Liver (tissue), 9 donors: ENCODE measurements around the gene SURF1. TPM values are rescaled to one million over a fixed set of nuclear protein-coding genes. Genes with fewer than 3 reads are reported as not detected.

Experiments used
- DNase-seq: peaks from one replicate; pipeline ENCODE4 v3.0.0-alpha.2; 2017; ENCODE audit warnings: low spot score
- H3K27ac ChIP-seq, 2 donors: one replicate each; pipeline ENCODE4 v1.7.0; 2013; ENCODE audit warnings: inconsistent platforms in 2 of 2, low read length in 2 of 2, control low read depth in 1 of 2, low read depth in 1 of 2, mild to moderate bottlenecking in 1 of 2
- H3K27me3 ChIP-seq, 4 donors: one replicate each; pipeline versions ENCODE4 v1.6.1 to v1.7.0; 2013; ENCODE audit warnings: low read length in 3 of 4, inconsistent platforms in 1 of 4, mild to moderate bottlenecking in 1 of 4, moderate library complexity in 1 of 4; ENCODE audit not compliant: control insufficient read depth in 4 of 4, insufficient read depth in 4 of 4
- H3K36me3 ChIP-seq, 4 donors: one replicate each; pipeline versions ENCODE4 v1.6.1 to v1.7.0; 2013; ENCODE audit warnings: low read length in 3 of 4, mild to moderate bottlenecking in 3 of 4, low read depth in 1 of 4, moderate library complexity in 1 of 4; ENCODE audit not compliant: control insufficient read depth in 4 of 4, insufficient read depth in 3 of 4
- H3K4me1 ChIP-seq, 4 donors: one replicate each; pipeline versions ENCODE4 v1.6.1 to v1.7.0; 2013; ENCODE audit warnings: low read length in 3 of 4, mild to moderate bottlenecking in 3 of 4, moderate library complexity in 1 of 4; ENCODE audit not compliant: control insufficient read depth in 4 of 4, insufficient read depth in 4 of 4
- H3K4me3 ChIP-seq, 3 donors: one replicate each; pipeline versions ENCODE4 v1.6.1 to v1.7.0; 2013; ENCODE audit warnings: low read length in 3 of 3, control low read depth in 1 of 3, low read depth in 1 of 3, mild to moderate bottlenecking in 1 of 3
- H3K9ac ChIP-seq, 2 donors: one replicate each; pipeline ENCODE4 v1.7.0; 2013; ENCODE audit warnings: low read length in 2 of 2, mild to moderate bottlenecking in 2 of 2, moderate library complexity in 2 of 2, control low read depth in 1 of 2, low read depth in 1 of 2
- H3K9me3 ChIP-seq, 4 donors: one replicate each; pipeline versions ENCODE4 v1.6.1 to v1.7.0; 2013; ENCODE audit warnings: low read length in 3 of 4; ENCODE audit not compliant: control insufficient read depth in 4 of 4
- ATF3 ChIP-seq: IDR thresholded peaks from 2 replicates; pipeline ENCODE4 v1.6.1; 2016; ENCODE audit warnings: antibody characterized with exemption
- CTCF ChIP-seq: fragments of 150-350 bp; IDR thresholded peaks from 2 replicates; pipeline ENCODE4 v1.5.1; 2017; ENCODE audit warnings: improper control_type of control experiment, low read depth, low read length; ENCODE audit not compliant: missing input control
- FOXA1 ChIP-seq: IDR thresholded peaks from 2 replicates; pipeline ENCODE4 v1.6.1; 2016; ENCODE audit warnings: antibody characterized with exemption
- FOXA2 ChIP-seq: IDR thresholded peaks from 2 replicates; pipeline ENCODE4 v1.6.1; 2016; ENCODE audit warnings: antibody characterized with exemption
- GABPA ChIP-seq, 2 donors: IDR thresholded peaks in 1 of 2; conservative IDR thresholded peaks in 1 of 2; 2 replicates each; pipeline ENCODE4 v1.6.1; 2016; ENCODE audit warnings: antibody characterized with exemption in 2 of 2, mild to moderate bottlenecking in 1 of 2, moderate library complexity in 1 of 2
- HNF4A ChIP-seq, 2 donors: conservative IDR thresholded peaks; 2 replicates each; pipeline ENCODE4 v1.6.1; 2016; ENCODE audit warnings: antibody characterized with exemption in 2 of 2, mild to moderate bottlenecking in 2 of 2
- HNF4G ChIP-seq: IDR thresholded peaks from 2 replicates; pipeline ENCODE4 v1.6.1; 2016; ENCODE audit warnings: antibody characterized with exemption
- JUND ChIP-seq, 2 donors: IDR thresholded peaks; 2 replicates each; pipeline ENCODE4 v1.6.1; 2016; ENCODE audit warnings: antibody characterized with exemption in 2 of 2
- NR2F2 ChIP-seq: IDR thresholded peaks from 2 replicates; pipeline ENCODE4 v1.6.1; 2016; ENCODE audit warnings: antibody characterized with exemption
- RAD21 ChIP-seq, 2 donors: IDR thresholded peaks; 2 replicates each; pipeline ENCODE4 v1.6.1; 2016; ENCODE audit warnings: antibody characterized with exemption in 2 of 2, mild to moderate bottlenecking in 2 of 2
- REST ChIP-seq: IDR thresholded peaks from 2 replicates; pipeline ENCODE4 v1.6.1; 2016; ENCODE audit warnings: antibody characterized with exemption, mild to moderate bottlenecking
- RXRA ChIP-seq, 2 donors: IDR thresholded peaks; 2 replicates each; pipeline ENCODE4 v1.6.1; 2017 to 2018; ENCODE audit warnings: antibody characterized with exemption in 2 of 2, mild to moderate bottlenecking in 1 of 2
- SP1 ChIP-seq: IDR thresholded peaks from 2 replicates; pipeline ENCODE4 v1.6.1; 2018; ENCODE audit warnings: antibody characterized with exemption, mild to moderate bottlenecking
- TAF1 ChIP-seq: conservative IDR thresholded peaks from 2 replicates; pipeline ENCODE4 v1.6.1; 2016; ENCODE audit warnings: antibody characterized with exemption, mild to moderate bottlenecking
- YY1 ChIP-seq: IDR thresholded peaks from 2 replicates; pipeline ENCODE4 v1.6.1; 2016; ENCODE audit warnings: antibody characterized with exemption, mild to moderate bottlenecking
- ZBTB33 ChIP-seq: IDR thresholded peaks from 2 replicates; pipeline ENCODE4 v1.6.1; 2016; ENCODE audit warnings: antibody characterized with exemption
- WGBS: extraction: QIAGEN DNeasy Blood & Tissue Kit; methylation state at CpG from one replicate; pipeline ENCODE4 v1.1.7; 2013; 5-methylcytosine and 5-hydroxymethylcytosine counted together
- polyA plus RNA-seq, 2 donors: library from polyadenylated mRNA; stranded (reverse) in 1 of 2; unstranded in 1 of 2; fragments of 200-250 nt in 1 of 2; fragments of >200 nt in 1 of 2; fragmentation: Nextera tagmentation in 1 of 2; extraction: Ambion mirVana in 1 of 2; gene quantifications; one replicate each; pipeline versions ENCODE4 v1.2.1 to v1.2.3, GENCODE V29; 2013 to 2015
- total RNA-seq, 2 donors: library from RNA; depleted of rRNA; stranded (reverse); fragments of >200 nt; gene quantifications; one replicate each; pipeline ENCODE4 v1.2.3, GENCODE V29; 2014
- donor health status: healthy.
- donor health status: healthy.
- donor health status: healthy.
- donor health status: healthy.
- donor health status: healthy.

SURF1 gene
- total and polyA plus RNA-seq, 4 donors, result 20.7 to 106 (median 50.5) TPM

GRCh38 chr9:133401588-133401987, 45.3 kb upstream of the SURF1 start:
- WGBS, result 91% methylated on average over 6 of the region's 6 CpGs
- peaks cover 0 to 4% (median 3%) of the 10 kb centered on the region in 4 donors for H3K36me3 ChIP-seq
- no peak for TF ChIP-seq JUND (IDR thresholded peaks at IDR 0.05)
- TF ChIP-seq CTCF, result no peak
- TF ChIP-seq FOXA2, result no peak
- TF ChIP-seq REST, result no peak
- TF ChIP-seq HNF4G, result no peak
- no peak for TF ChIP-seq NR2F2
- no peak for TF ChIP-seq ZBTB33
- TF ChIP-seq HNF4A (conservative IDR thresholded peaks at IDR 0.05), result no peak

GRCh38 chr9:133400292-133400691, 44.0 kb upstream of the SURF1 start:
- no peak for DNase-seq
- TF ChIP-seq TAF1 (no peak), ATF3 (no peak), SP1 (no peak), RXRA (IDR thresholded peaks at IDR 0.05) (no peak), FOXA1 (no peak), HNF4G (no peak), REST (no peak), FOXA2 (no peak), GABPA (IDR thresholded peaks at IDR 0.05 in 1 of 2, conservative IDR thresholded peaks at IDR 0.05 in 1 of 2) (no peak), YY1 (no peak), NR2F2 (no peak), HNF4A (conservative IDR thresholded peaks at IDR 0.05) (no peak), ZBTB33 (no peak), RAD21 (IDR thresholded peaks at IDR 0.05) (no peak)

More at GRCh38 chr9:133401588-133401987, 45.3 kb upstream of the SURF1 start:
- no peak for DNase-seq
- H3K27me3 ChIP-seq, result peaks cover 0 to 7% (median 0%) of the 10 kb centered on the region in 4 donors
- no peak overlapping the region for H3K27ac ChIP-seq
- peaks cover 0 to 16% (median 8%) of the 10 kb centered on the region in 4 donors for H3K4me1 ChIP-seq
- no peak overlapping the region for H3K4me3 ChIP-seq
- no peaks in the 10 kb centered on the region for H3K9me3 ChIP-seq
- no peak overlapping the region for H3K9ac ChIP-seq

More at GRCh38 chr9:133400292-133400691, 44.0 kb upstream of the SURF1 start:
- no peak overlapping the region for H3K9ac ChIP-seq
- H3K27me3 ChIP-seq, result peaks cover 0 to 7% (median 0%) of the 10 kb centered on the region in 4 donors
- peaks cover 0 to 5% (median 1%) of the 10 kb centered on the region in 4 donors for H3K4me1 ChIP-seq
- 92% methylated on average over 12 of the region's 12 CpGs for WGBS
- H3K36me3 ChIP-seq, result peaks cover 0 to 4% (median 2%) of the 10 kb centered on the region in 4 donors
- no peak overlapping the region for H3K4me3 ChIP-seq
- H3K27ac ChIP-seq, result no peak overlapping the region
- no peaks in the 10 kb centered on the region for H3K9me3 ChIP-seq
